NAMALWA (cell line): Measurements from ENCODE around the gene RNF186.
"Not testable (repeated sequence)": the region's sequence is repeated elsewhere in the genome, so short reads cannot be mapped to it uniquely, and the experiment has no call there.

ENCODE experiments used
- DNase-seq: peaks from one replicate; pipeline ENCODE4 v3.0.0-alpha.2; 2015; ENCODE audit warnings: low spot score

Gene RNF186

GRCh38 chr1:19793360-19794046 is 21.6 kb downstream of the RNF186 start:
- DNase-seq = no peak

- DNase-seq = no peak
Measured at GRCh38 chr1:19792237-19793002, 22.7 kb downstream of the RNF186 start.

DNA sequence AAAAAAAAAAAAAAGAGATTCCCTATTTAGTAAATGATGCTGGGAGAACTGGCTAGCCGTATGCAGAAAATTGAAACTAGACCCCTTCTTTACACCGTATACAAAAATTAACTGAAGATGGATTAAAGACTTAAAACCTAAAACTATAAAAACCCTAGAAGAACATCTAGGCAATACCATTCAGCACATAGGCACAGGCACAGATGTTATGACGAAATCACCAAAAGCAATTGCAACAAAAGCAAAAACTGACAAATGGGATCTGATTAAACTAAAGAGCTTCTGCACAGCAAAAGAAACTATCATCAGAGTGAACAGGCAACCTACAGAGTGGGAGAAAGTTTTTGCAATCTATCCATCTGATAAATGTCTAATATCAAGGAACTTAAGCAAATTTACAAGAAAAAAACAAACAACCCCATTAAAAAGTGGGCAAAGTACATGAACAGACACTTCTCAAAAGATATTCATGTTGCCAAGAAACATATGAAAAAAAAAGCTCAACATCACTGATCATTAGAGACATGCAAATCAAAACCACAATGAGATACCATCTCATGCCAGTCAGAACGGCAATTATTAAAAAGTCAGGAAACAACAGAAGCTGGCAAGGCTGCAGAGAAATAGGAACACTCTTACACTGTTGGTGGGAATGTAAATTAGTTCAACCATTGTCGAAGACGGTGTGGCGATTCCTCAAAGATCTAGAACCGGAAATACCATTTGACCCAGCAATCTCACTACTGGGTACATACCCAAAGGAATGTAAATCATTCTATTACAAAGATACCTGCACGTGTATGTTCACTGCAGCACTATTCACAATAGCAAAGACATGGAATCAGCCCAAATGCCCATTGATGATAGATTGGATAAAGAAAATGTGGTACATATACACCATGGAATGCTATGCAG is 24.8 kb downstream of the RNF186 start:
- not testable (repeated sequence) for DNase-seq

DNA sequence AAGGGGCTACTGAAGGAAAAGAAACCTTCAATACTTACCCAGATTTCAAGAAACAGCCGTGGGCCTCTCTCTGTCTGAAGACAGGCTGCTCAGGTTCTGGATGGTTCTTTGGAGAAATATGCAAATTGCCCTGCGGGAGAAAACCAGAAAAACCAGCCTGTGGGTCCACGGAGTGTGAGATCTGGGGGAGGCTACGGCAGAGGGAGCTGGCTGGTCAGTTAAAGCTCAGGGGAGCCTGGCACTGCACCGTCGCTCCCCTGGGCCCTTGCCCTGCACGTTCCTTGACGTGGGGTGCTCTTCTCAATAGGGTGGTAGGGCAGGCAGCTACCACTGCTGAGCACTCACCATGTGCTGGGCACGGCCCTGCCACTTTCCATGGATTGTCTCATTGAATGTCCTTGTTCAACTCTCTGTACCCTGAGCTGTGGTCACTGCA is 28.1 kb downstream of the RNF186 start:
- no peak for DNase-seq

GRCh38 chr1:19785660-19786059 is 29.4 kb downstream of the RNF186 start:
- no peak for DNase-seq

- no peak for DNase-seq
Measured at GRCh38 chr1:19780267-19780877, 34.7 kb downstream of the RNF186 start.

DNA sequence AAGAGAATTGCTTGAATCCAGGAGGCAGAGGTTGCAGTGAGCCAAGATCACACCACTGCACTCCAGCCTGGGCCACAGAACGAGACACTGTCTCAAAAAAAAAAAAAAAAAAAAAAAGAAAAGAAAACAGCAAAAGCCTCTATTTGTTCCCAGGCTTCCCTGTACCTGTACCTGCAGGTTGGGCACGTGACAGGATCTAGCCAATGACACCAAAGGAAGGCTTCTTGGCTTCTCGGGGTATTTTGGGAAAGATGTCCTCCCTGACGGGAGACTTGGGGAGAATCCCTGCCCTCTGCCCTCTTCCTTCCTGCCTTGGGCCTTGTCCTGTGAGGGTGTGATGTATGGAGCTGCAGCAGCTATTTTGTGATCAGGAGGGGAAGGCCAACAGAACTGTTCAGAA is 38.1 kb downstream of the RNF186 start:
- DNase-seq = no peak

GRCh38 chr1:19776287-19776686 is 38.8 kb downstream of the RNF186 start:
- no peak for DNase-seq

DNA sequence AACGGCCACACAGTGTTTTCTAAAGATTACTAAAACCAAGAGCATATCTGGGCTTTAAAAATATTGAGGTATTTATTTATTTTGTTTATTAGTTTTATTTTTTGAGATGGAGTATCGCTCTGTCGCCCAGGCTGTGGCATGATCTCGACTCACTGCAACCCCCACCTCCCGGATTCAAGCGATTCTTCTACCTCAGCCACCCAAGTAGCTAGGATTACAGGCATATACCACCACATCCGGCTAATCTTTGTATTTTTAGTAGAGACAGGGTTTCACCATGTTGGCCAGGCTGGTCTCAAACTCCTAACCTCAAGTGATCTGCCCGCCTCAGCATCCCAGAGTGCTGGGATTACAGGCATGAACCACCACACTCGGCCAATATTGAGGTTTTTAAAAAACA is 39.3 kb downstream of the RNF186 start:
- no peak for DNase-seq

GRCh38 chr1:19775317-19775716 is 39.8 kb downstream of the RNF186 start:
- DNase-seq = no peak

GRCh38 chr1:19774180-19774785 is 40.8 kb downstream of the RNF186 start:
- no peak for DNase-seq

- no peak for DNase-seq
Measured at GRCh38 chr1:19773485-19773884, 41.6 kb downstream of the RNF186 start.

DNA sequence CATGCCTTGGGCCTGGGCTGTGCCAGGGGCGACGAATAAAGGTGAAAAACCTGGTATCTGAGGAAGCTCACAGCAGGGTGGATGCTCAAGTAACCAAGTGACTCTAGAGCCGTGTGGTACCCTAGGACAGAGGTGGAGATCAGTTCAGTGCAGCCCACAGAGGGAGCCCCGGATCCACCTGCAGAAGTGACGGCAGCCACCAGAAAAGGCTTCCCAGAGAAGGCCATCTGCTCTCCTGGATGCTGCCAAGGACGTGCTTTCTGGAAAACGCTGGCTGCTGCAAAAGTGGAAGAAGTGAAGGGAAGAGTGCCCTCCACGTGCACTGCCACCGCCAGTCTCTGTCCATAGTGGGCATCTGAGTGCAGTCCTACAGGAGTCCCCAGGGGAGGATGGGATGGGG is 43.0 kb downstream of the RNF186 start:
- DNase-seq = no peak

GRCh38 chr1:19771350-19771749 is 43.7 kb downstream of the RNF186 start:
- DNase-seq = no peak

DNA sequence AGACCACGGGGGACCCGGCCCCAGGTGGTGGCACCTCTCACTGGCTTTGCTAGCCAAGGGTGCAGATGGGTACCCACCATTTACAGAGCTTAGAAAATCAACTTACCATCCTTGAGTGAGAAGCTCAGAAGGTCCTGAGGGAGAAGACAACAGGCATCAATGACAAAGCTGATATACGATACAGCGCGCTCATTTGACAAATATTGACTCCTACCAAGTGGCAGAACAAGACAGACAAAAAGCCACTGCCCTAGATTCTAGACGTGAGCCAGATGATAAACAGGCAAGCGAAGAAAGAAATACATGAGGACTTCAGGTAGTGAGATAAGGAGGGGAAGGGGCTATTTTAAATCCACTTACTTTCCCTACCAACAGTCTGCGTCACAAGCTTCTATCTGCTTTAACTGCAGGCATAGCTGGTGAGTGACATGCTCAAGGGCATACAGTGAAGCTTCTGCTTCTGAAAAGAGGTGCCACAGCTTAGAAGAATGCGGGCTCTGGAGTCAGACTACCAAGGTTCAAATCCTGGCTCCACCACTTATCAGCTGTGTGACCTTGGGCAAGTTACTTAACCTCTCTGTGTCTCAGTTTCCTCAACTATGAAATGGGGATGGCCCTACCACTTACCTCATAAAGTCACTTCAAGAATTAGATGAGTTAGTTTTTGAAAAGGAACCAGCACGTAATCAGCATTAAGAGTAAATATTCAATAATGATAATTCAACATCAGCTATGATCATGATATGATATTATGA is 44.5 kb downstream of the RNF186 start:
- DNase-seq = no peak

GRCh38 chr1:19769211-19769932 is 45.7 kb downstream of the RNF186 start:
- DNase-seq = no peak

GRCh38 chr1:19768353-19769210 is 46.5 kb downstream of the RNF186 start:
- no peak for DNase-seq

- DNase-seq = no peak
Measured at GRCh38 chr1:19765623-19766022, 49.5 kb downstream of the RNF186 start.

DNA sequence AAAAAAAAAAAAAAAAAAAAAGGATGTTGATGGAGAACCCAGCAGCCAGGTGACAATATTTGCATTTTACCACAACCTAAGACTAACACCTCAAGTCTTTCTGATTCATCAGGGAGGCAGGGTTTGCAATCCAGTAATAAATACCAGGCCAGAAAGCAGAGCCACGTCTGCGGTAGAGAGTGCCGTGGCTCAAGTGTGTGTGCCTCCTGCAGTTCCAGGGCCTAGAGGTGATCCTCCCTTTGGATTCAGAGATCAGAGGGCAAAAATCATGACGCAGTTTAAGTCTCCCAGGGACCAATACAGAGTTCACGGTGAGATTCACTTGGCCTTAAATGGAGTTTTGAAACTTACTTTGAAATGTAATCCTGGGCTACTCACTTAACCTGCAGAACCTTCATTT is 50.2 kb downstream of the RNF186 start:
- no peak for DNase-seq
